Measurements from ENCODE around the gene DOCK1. TPM values are rescaled to one million over a fixed set of nuclear protein-coding genes. Genes with fewer than 3 reads are reported as not detected.

DOCK1 gene
- total and polyA plus RNA-seq, 2 experiments from 2014 or later, result 22.8 to 45.6 TPM

DNA sequence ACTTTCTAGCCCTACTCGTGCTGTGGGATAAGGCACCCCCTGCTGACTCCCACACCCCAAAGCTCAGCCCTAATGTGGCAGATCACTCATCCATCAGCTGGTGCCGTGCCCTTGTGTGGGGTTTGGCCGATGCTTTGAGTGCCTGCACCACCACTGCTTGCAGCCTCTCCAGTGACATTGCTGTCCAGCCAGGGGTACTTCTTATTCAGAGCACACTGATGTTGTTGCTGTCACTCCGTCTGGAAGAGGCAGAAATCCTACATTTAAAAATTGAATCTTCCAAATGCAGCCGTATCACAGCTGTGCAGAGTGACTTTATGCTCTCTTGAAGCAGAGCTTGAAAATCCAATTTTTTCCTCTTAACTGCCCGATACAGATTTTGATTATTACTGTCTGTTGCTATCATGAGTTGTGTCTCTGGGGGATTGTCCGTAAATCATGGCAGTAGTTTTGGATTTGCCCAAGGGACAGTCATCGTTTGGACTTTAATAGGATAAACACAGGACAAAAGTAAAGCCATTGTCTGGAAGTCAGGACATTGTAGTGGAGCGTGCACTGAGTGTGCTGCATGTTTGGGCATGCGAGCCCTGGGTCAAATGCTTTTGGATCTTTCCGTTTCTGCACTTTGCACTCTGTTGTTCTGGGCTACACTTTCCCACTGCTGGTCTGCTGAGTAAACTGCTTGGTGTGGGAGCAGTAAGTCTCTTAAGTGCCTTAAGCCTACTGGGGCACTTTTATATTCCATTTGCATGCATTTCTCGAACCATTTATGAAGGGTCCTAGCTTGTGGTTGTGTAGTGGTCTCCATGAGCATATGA is 128.2 kb downstream of the DOCK1 start:
- Histone ChIP-seq H4K20me1 (ENCODE audit: insufficient read depth) (no peaks in the 10 kb centered on the region; the same call in 1 of the 2 replicates), H3K9ac (no peak overlapping the region), H3K36me3 (ENCODE audit: low read depth) (peaks cover 22% of the 10 kb centered on the region; the same call in 1 of the 2 replicates), H3K9me2 (ENCODE audit: insufficient read depth) (no peaks in the 10 kb centered on the region), H3F3A (ENCODE audit: insufficient read depth) (no peaks in the 10 kb centered on the region), H3K9me3 (ENCODE audit: low read depth) (no peaks in the 10 kb centered on the region), H2AFZ (no peak overlapping the region), H3K4me3 (no peak overlapping the region), H3K27me3 (replicated peaks; ENCODE audit: insufficient read depth) (no peaks in the 10 kb centered on the region), H3K27ac (no peak overlapping the region), H3K79me2 (ENCODE audit: insufficient read depth) (no peaks in the 10 kb centered on the region), H3K4me2 (ENCODE audit: unreplicated experiment) (no peak overlapping the region), H3K4me1 (ENCODE audit: insufficient read depth) (no peaks in the 10 kb centered on the region)
- in situ Hi-C loops (cut with MboI), result no loop called here
- no peak for DNase-seq
- no peak for TF ChIP-seq EZH2 (IDR thresholded peaks at IDR 0.05; ENCODE audit: insufficient read depth, poor library complexity, severe bottlenecking)
- TF ChIP-seq EZH2phosphoT487 (IDR thresholded peaks at IDR 0.05; ENCODE audit: insufficient read depth, low read depth), result no peak
- WGBS, 2 experiments (ENCODE audit: low coverage in 1 of 2, low lambda C conversion rate in 2 of 2, missing lambda C conversion rate in 2 of 2), result 87 to 89% methylated on average over 12 of the region's 12 CpGs

GRCh38 chr10:127034034-127034633 is 128.9 kb downstream of the DOCK1 start:
- H3K4me3 ChIP-seq, result no peak overlapping the region
- H4K20me1 ChIP-seq (ENCODE audit: insufficient read depth), result no peaks in the 10 kb centered on the region
- H3K79me2 ChIP-seq (ENCODE audit: insufficient read depth), result no peaks in the 10 kb centered on the region
- DNase-seq, result no peak
- H3F3A ChIP-seq (ENCODE audit: insufficient read depth), result no peaks in the 10 kb centered on the region
- H3K4me2 ChIP-seq (ENCODE audit: unreplicated experiment), result no peak overlapping the region
- WGBS, 2 experiments (ENCODE audit: low coverage in 1 of 2, low lambda C conversion rate in 2 of 2, missing lambda C conversion rate in 2 of 2), result 91 to 95% methylated on average over 7 of the region's 7 CpGs
- in situ Hi-C loops (cut with MboI), result no loop called here
- no peak overlapping the region for H3K27ac ChIP-seq
- TF ChIP-seq EZH2phosphoT487 (IDR thresholded peaks at IDR 0.05; ENCODE audit: insufficient read depth, low read depth) (no peak), EZH2 (IDR thresholded peaks at IDR 0.05; ENCODE audit: insufficient read depth, poor library complexity, severe bottlenecking) (no peak)
- H2AFZ ChIP-seq, result no peak overlapping the region
- no peaks in the 10 kb centered on the region for H3K9me2 ChIP-seq (ENCODE audit: insufficient read depth)
- H3K4me1 ChIP-seq (ENCODE audit: insufficient read depth), result no peaks in the 10 kb centered on the region
- H3K9ac ChIP-seq, result no peak overlapping the region
- peaks cover 26% of the 10 kb centered on the region; the same call in 1 of the 2 replicates for H3K36me3 ChIP-seq (ENCODE audit: low read depth)
- no peaks in the 10 kb centered on the region for H3K27me3 ChIP-seq (replicated peaks; ENCODE audit: insufficient read depth)
- no peaks in the 10 kb centered on the region for H3K9me3 ChIP-seq (ENCODE audit: low read depth)

DNA sequence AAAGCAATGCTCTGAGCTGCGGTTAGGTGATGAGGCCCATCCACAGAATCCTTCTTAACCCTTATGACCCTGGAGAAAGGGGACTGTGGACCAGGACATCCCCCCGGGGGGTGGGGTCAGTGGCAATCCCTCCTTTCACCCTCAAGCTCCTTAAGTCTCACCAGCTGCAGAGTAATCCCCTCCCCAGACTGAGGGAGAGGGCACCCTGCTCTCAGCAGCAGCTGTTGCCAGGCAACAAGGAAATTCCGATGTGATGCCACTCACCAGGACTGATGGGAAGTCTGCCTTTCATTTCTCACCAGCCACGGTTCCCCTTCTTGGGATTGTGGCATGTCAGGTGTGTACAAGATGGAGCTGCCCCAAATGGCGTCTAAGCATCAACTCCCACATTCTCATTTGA is 129.6 kb downstream of the DOCK1 start:
- H2AFZ ChIP-seq, result no peak overlapping the region
- 79 to 85% methylated on average over 5 of the region's 5 CpGs for WGBS, 2 experiments (ENCODE audit: low coverage in 1 of 2, low lambda C conversion rate in 2 of 2, missing lambda C conversion rate in 2 of 2)
- no peaks in the 10 kb centered on the region for H3K27me3 ChIP-seq (replicated peaks; ENCODE audit: insufficient read depth)
- no peaks in the 10 kb centered on the region for H3K79me2 ChIP-seq (ENCODE audit: insufficient read depth)
- no peak overlapping the region for H3K4me2 ChIP-seq (ENCODE audit: unreplicated experiment)
- no peaks in the 10 kb centered on the region for H3K9me2 ChIP-seq (ENCODE audit: insufficient read depth)
- no peak overlapping the region for H3K4me3 ChIP-seq
- H3K9me3 ChIP-seq (ENCODE audit: low read depth), result no peaks in the 10 kb centered on the region
- in situ Hi-C loops (cut with MboI), result no loop called here
- no peaks in the 10 kb centered on the region; the same call in 1 of the 2 replicates for H3F3A ChIP-seq (ENCODE audit: insufficient read depth)
- peaks cover 26% of the 10 kb centered on the region; the same call in 1 of the 2 replicates for H3K36me3 ChIP-seq (ENCODE audit: low read depth)
- TF ChIP-seq EZH2 (IDR thresholded peaks at IDR 0.05; ENCODE audit: insufficient read depth, poor library complexity, severe bottlenecking) (no peak), EZH2phosphoT487 (IDR thresholded peaks at IDR 0.05; ENCODE audit: insufficient read depth, low read depth) (no peak)
- H4K20me1 ChIP-seq (ENCODE audit: insufficient read depth), result 0 out of 2 replicates have a peak, but pooled peaks cover 3% of the 10 kb centered on the region
- no peaks in the 10 kb centered on the region for H3K4me1 ChIP-seq (ENCODE audit: insufficient read depth)
- no peak overlapping the region for H3K9ac ChIP-seq
- DNase-seq, result no peak
- H3K27ac ChIP-seq, result no peak overlapping the region

DNA sequence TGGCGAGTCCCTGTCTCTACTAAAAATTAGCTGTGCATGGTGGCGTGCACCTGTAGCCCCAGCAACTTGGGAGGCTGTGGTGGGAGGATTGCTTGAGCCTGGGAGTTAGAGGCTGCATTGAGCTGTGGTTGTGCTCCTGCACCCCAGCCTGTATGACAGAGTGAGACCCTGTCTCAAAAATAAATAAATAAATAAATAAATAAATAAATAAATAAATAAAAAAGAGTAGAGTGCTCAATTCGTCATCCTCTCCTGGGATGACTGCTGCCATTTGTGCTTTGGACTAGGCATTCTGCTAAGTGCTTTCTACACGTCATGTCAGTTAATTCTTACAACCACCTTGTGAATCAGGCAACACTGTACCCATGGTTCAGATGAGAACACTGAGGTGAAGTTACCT is 130.6 kb downstream of the DOCK1 start:
- Histone ChIP-seq H3K36me3 (ENCODE audit: low read depth) (peaks cover 28% of the 10 kb centered on the region; the same call in 1 of the 2 replicates), H4K20me1 (ENCODE audit: insufficient read depth) (0 out of 2 replicates have a peak, but pooled peaks cover 3% of the 10 kb centered on the region), H3K9me2 (ENCODE audit: insufficient read depth) (no peaks in the 10 kb centered on the region), H2AFZ (no peak overlapping the region), H3K79me2 (ENCODE audit: insufficient read depth) (no peaks in the 10 kb centered on the region), H3K27ac (no peak overlapping the region), H3K4me3 (no peak overlapping the region), H3K4me1 (ENCODE audit: insufficient read depth) (peaks cover 7% of the 10 kb centered on the region), H3F3A (ENCODE audit: insufficient read depth) (peaks cover 10% of the 10 kb centered on the region), H3K4me2 (ENCODE audit: unreplicated experiment) (no peak overlapping the region), H3K9ac (no peak overlapping the region), H3K27me3 (replicated peaks; ENCODE audit: insufficient read depth) (no peaks in the 10 kb centered on the region), H3K9me3 (ENCODE audit: low read depth) (no peaks in the 10 kb centered on the region)
- TF ChIP-seq EZH2 (IDR thresholded peaks at IDR 0.05; ENCODE audit: insufficient read depth, poor library complexity, severe bottlenecking) (no peak), EZH2phosphoT487 (IDR thresholded peaks at IDR 0.05; ENCODE audit: insufficient read depth, low read depth) (no peak)
- 97 to 98% methylated on average over 4 of the region's 4 CpGs for WGBS, 2 experiments (ENCODE audit: low coverage in 1 of 2, low lambda C conversion rate in 2 of 2, missing lambda C conversion rate in 2 of 2)
- no peak for DNase-seq
- in situ Hi-C loops (cut with MboI), result no loop called here
